Measurements from ENCODE around the gene PYY.

GRCh38 chr17:43983515-43984411, 30.0 kb upstream of the PYY start:
- TF ChIP-seq CTCF (IDR thresholded peaks at IDR 0.05) (no peak), POLR2A (IDR thresholded peaks at IDR 0.05) (no peak), POLR2AphosphoS5 (IDR thresholded peaks at IDR 0.05; ENCODE audit: insufficient read depth in 1 of 2, low read depth in 1 of 2) (no peak)
